Neural progenitor cell (in vitro differentiated cells): ENCODE data around the gene WDR37. TPM values are rescaled to one million over a fixed set of nuclear protein-coding genes. Genes with fewer than 3 reads are reported as not detected.
A peak's percentile ranks its signal among the peaks of the same experiment; 100 is the strongest.

Source experiments
- DNase-seq: peaks from one replicate; pipeline ENCODE4 v3.0.0-alpha.2; 2016; ENCODE audit warnings: low spot score
- H2AFZ ChIP-seq: fragments of 200-600 bp; sonication (generic); replicated peaks from 2 replicates; pipeline ENCODE4 v1.6.1; 2016; ENCODE audit warnings: antibody characterized with exemption
- H3F3A ChIP-seq: fragments of 200-600 bp; sonication (generic); 2 replicates; pipeline ENCODE4 v1.6.1; 2016; ENCODE audit warnings: antibody characterized with exemption, low read depth
- H3K27ac ChIP-seq: fragments of 200-600 bp; sonication (generic); 2 replicates; pipeline ENCODE4 v1.5.1; 2016; ENCODE audit warnings: mild to moderate bottlenecking
- H3K27me3 ChIP-seq: fragments of 200-600 bp; sonication (generic); 2 replicates; pipeline ENCODE4 v1.6.1; 2016; ENCODE audit warnings: mild to moderate bottlenecking, moderate library complexity
- H3K36me3 ChIP-seq: fragments of 200-600 bp; sonication (generic); 2 replicates; pipeline ENCODE4 v1.5.1; 2016
- H3K4me1 ChIP-seq: fragments of 200-600 bp; sonication (generic); 2 replicates; pipeline ENCODE4 v1.6.1; 2016; ENCODE audit warnings: mixed run types
- H3K4me2 ChIP-seq: fragments of 200-600 bp; sonication (generic); 2 replicates; pipeline ENCODE4 v1.6.1; 2016
- H3K4me3 ChIP-seq: fragments of 200-600 bp; sonication (generic); 2 replicates; pipeline ENCODE4 v1.5.1; 2016
- H3K79me2 ChIP-seq: fragments of 200-600 bp; sonication (generic); 2 replicates; pipeline ENCODE4 v1.6.1; 2016; ENCODE audit warnings: low read depth
- H3K9ac ChIP-seq: fragments of 200-600 bp; sonication (generic); 2 replicates; pipeline ENCODE4 v1.6.1; 2016
- H3K9me3 ChIP-seq: fragments of 200-600 bp; sonication (generic); 2 replicates; pipeline ENCODE4 v1.5.1; 2016; ENCODE audit warnings: low read depth
- H4K20me1 ChIP-seq: fragments of 200-600 bp; sonication (generic); 2 replicates; pipeline ENCODE4 v1.6.1; 2016; ENCODE audit warnings: low read depth
- H3K27ac Mint-ChIP-seq: 3 replicates; pipeline ENCODE4 v1.8.0; 2021; ENCODE audit warnings: mixed read lengths
- H3K27me3 Mint-ChIP-seq: 2 replicates; pipeline ENCODE4 v1.8.0; 2022; ENCODE audit warnings: low read depth, mild to moderate bottlenecking, inconsistent platforms, moderate library complexity, mixed read lengths; ENCODE audit not compliant: insufficient read depth
- H3K36me3 Mint-ChIP-seq: 3 replicates; pipeline ENCODE4 v1.8.0; 2021; ENCODE audit warnings: mixed read lengths
- H3K4me1 Mint-ChIP-seq: 3 replicates; pipeline ENCODE4 v1.8.0; 2021; ENCODE audit warnings: mixed read lengths
- H3K4me3 Mint-ChIP-seq: 3 replicates; pipeline ENCODE4 v1.8.0; 2021; ENCODE audit warnings: mild to moderate bottlenecking, moderate library complexity, mixed read lengths
- H3K9me3 Mint-ChIP-seq: 3 replicates; pipeline ENCODE4 v1.8.0; 2020; ENCODE audit warnings: mixed read lengths
- CTCF ChIP-seq: fragments of 200-600 bp; sonication (generic); IDR thresholded peaks from 2 replicates; pipeline ENCODE4 v1.5.1; 2017; ENCODE audit warnings: antibody characterized with exemption, mild to moderate bottlenecking
- EZH2 ChIP-seq: fragments of 200-600 bp; sonication (generic); IDR thresholded peaks from 2 replicates; pipeline ENCODE4 v1.6.1; 2017; ENCODE audit warnings: antibody characterized with exemption, mild to moderate bottlenecking, moderate library complexity
- EZH2phosphoT487 ChIP-seq: fragments of 200-600 bp; sonication (generic); IDR thresholded peaks from 2 replicates; pipeline ENCODE4 v1.6.1; 2017; ENCODE audit warnings: antibody characterized with exemption
- total RNA-seq: library from RNA; depleted of rRNA; stranded (reverse); fragments of >200 nt; gene quantifications from 2 replicates; pipeline ENCODE4 v1.2.3, GENCODE V29; 2015; ENCODE audit warnings: low replicate concordance

The WDR37 gene
- total RNA-seq, 1 donor from 2014 or later, result 14.7 TPM

- peaks cover 40% of the 10 kb centered on the region for H3K36me3 Mint-ChIP-seq
- Histone ChIP-seq H3K27me3 (no peaks in the 10 kb centered on the region), H3K4me2 (peak overlapping the region; percentile 22), H3K9me3 (no peaks in the 10 kb centered on the region), H3K36me3 (no peaks in the 10 kb centered on the region), H3K27ac (no peak overlapping the region), H3K79me2 (peaks cover 3% of the 10 kb centered on the region), H4K20me1 (peaks cover 8% of the 10 kb centered on the region), H3K4me1 (peaks cover 5% of the 10 kb centered on the region), H3K4me3 (no peak overlapping the region), H2AFZ (no peak overlapping the region), H3F3A (no peaks in the 10 kb centered on the region), H3K9ac (no peak overlapping the region)
- H3K9me3 Mint-ChIP-seq, result no peaks in the 10 kb centered on the region
- no peak overlapping the region for H3K4me3 Mint-ChIP-seq
- DNase-seq, result no peak
- peaks cover 8% of the 10 kb centered on the region for H3K27me3 Mint-ChIP-seq
- H3K4me1 Mint-ChIP-seq, result peaks cover 21% of the 10 kb centered on the region
- TF ChIP-seq EZH2 (no peak), EZH2phosphoT487 (no peak), CTCF (no peak)
- H3K27ac Mint-ChIP-seq, result no peak overlapping the region
These were observed 58.1 kb downstream of the WDR37 start for GRCh38 chr10:1114315-1114714.

GRCh38 chr10:1114719-1115606 lies 58.8 kb downstream of the WDR37 start:
- H3K36me3 ChIP-seq, result no peaks in the 10 kb centered on the region
- H3K27me3 ChIP-seq, result no peaks in the 10 kb centered on the region
- H3K4me1 ChIP-seq, result peaks cover 5% of the 10 kb centered on the region
- peaks cover 8% of the 10 kb centered on the region for H4K20me1 ChIP-seq
- no peak overlapping the region for H2AFZ ChIP-seq
- Mint-ChIP-seq H3K27me3 (peaks cover 8% of the 10 kb centered on the region), H3K4me1 (peaks cover 23% of the 10 kb centered on the region), H3K9me3 (no peaks in the 10 kb centered on the region), H3K36me3 (peaks cover 39% of the 10 kb centered on the region), H3K27ac (no peak overlapping the region), H3K4me3 (no peak overlapping the region)
- no peak for TF ChIP-seq CTCF
- TF ChIP-seq EZH2, result no peak
- TF ChIP-seq EZH2phosphoT487, result no peak
- H3K4me3 ChIP-seq, result no peak overlapping the region
- H3K9me3 ChIP-seq, result no peaks in the 10 kb centered on the region
- H3K4me2 ChIP-seq, result peak overlapping the region; percentile 22
- H3F3A ChIP-seq, result no peaks in the 10 kb centered on the region
- peak; percentile 15 for DNase-seq
- H3K9ac ChIP-seq, result no peak overlapping the region
- peaks cover 3% of the 10 kb centered on the region for H3K79me2 ChIP-seq
- no peak overlapping the region for H3K27ac ChIP-seq

GRCh38 chr10:1115607-1115955 lies 59.4 kb downstream of the WDR37 start:
- Histone ChIP-seq H3K4me1 (peaks cover 5% of the 10 kb centered on the region), H3K9ac (no peak overlapping the region), H2AFZ (no peak overlapping the region), H3K79me2 (no peaks in the 10 kb centered on the region), H3K4me2 (no peak overlapping the region), H3F3A (no peaks in the 10 kb centered on the region), H4K20me1 (peaks cover 8% of the 10 kb centered on the region), H3K4me3 (no peak overlapping the region), H3K27ac (no peak overlapping the region), H3K36me3 (no peaks in the 10 kb centered on the region), H3K27me3 (no peaks in the 10 kb centered on the region), H3K9me3 (no peaks in the 10 kb centered on the region)
- no peak for DNase-seq
- TF ChIP-seq EZH2phosphoT487 (no peak), CTCF (no peak), EZH2 (no peak)
- peaks cover 24% of the 10 kb centered on the region for H3K4me1 Mint-ChIP-seq
- no peak overlapping the region for H3K4me3 Mint-ChIP-seq
- H3K27ac Mint-ChIP-seq, result no peak overlapping the region
- H3K36me3 Mint-ChIP-seq, result peaks cover 39% of the 10 kb centered on the region
- no peaks in the 10 kb centered on the region for H3K9me3 Mint-ChIP-seq
- H3K27me3 Mint-ChIP-seq, result peaks cover 8% of the 10 kb centered on the region
